Activated CD4-positive, alpha-beta T cell treated with anti-CD3 and anti-CD28 coated beads, Interleukin-2, amount 10 ng/mL, durations not matched to agents 24 days and 14 days (primary cell): ENCODE measurements around the gene CDC14B. TPM values are rescaled to one million over a fixed set of nuclear protein-coding genes. Genes with fewer than 3 reads are reported as not detected.
"Not testable (repeated sequence)": the region's sequence is repeated elsewhere in the genome, so short reads cannot be mapped to it uniquely, and the experiment has no call there.

Source experiments
- DNase-seq: peaks from one replicate; pipeline ENCODE4 v3.0.0; 2022
- H3K27ac Mint-ChIP-seq: one replicate; pipeline ENCODE4 v1.8.0; 2022; ENCODE audit warnings: mild to moderate bottlenecking, mixed read lengths
- H3K27me3 Mint-ChIP-seq: one replicate; pipeline ENCODE4 v1.8.0; 2022; ENCODE audit warnings: mixed read lengths
- H3K36me3 Mint-ChIP-seq: one replicate; pipeline ENCODE4 v1.8.0; 2022; ENCODE audit warnings: low read depth, mild to moderate bottlenecking, mixed read lengths
- H3K4me1 Mint-ChIP-seq: one replicate; pipeline ENCODE4 v1.8.0; 2021; ENCODE audit warnings: mixed read lengths
- H3K4me3 Mint-ChIP-seq: one replicate; pipeline ENCODE4 v1.8.0; 2022; ENCODE audit warnings: mild to moderate bottlenecking, moderate library complexity, mixed read lengths
- H3K9me3 Mint-ChIP-seq: one replicate; pipeline ENCODE4 v1.8.0; 2021; ENCODE audit warnings: mixed read lengths
- intact Hi-C: fragments of 100-400 bp; cut with micrococcal nuclease; formaldehyde crosslinking; loops from one replicate; pipeline ENCODE4 v1.15.1; 2023
- total RNA-seq: library from RNA; stranded (reverse); gene quantifications from 2 replicates; pipeline ENCODE4 v1.2.3, GENCODE V29; 2022

The CDC14B gene
- total RNA-seq, 1 donor from 2014 or later, result 1.1 TPM

GRCh38 chr9:96616817-96617438 lies 2.7 kb downstream of the CDC14B start:
- no peak for DNase-seq
- Mint-ChIP-seq H3K4me1 (peaks cover 4% of the 10 kb centered on the region), H3K27ac (no peak overlapping the region), H3K36me3 (no peaks in the 10 kb centered on the region), H3K27me3 (peaks cover 67% of the 10 kb centered on the region), H3K4me3 (no peak overlapping the region), H3K9me3 (no peaks in the 10 kb centered on the region)
- intact Hi-C loops, result no loop called here

- Mint-ChIP-seq H3K9me3 (no peaks in the 10 kb centered on the region), H3K4me3 (no peak overlapping the region), H3K36me3 (no peaks in the 10 kb centered on the region), H3K4me1 (peaks cover 2% of the 10 kb centered on the region), H3K27ac (no peak overlapping the region), H3K27me3 (peaks cover 68% of the 10 kb centered on the region)
- intact Hi-C loops, result no loop called here
- DNase-seq, result no peak
These were observed 4.2 kb downstream of the CDC14B start for GRCh38 chr9:96615411-96615810.

GRCh38 chr9:96614664-96615063 lies 5.0 kb downstream of the CDC14B start:
- DNase-seq, H3K4me1 Mint-ChIP-seq, H3K36me3 Mint-ChIP-seq, intact Hi-C loops, H3K9me3 Mint-ChIP-seq, H3K4me3 Mint-ChIP-seq, H3K27ac Mint-ChIP-seq: not testable (repeated sequence)
- peaks cover 66% of the 10 kb centered on the region for H3K27me3 Mint-ChIP-seq

- Mint-ChIP-seq H3K4me3 (no peak overlapping the region), H3K36me3 (no peaks in the 10 kb centered on the region), H3K27ac (no peak overlapping the region), H3K9me3 (no peaks in the 10 kb centered on the region), H3K27me3 (peaks cover 67% of the 10 kb centered on the region), H3K4me1 (no peaks in the 10 kb centered on the region)
- no peak for DNase-seq
- intact Hi-C loops, result no loop called here
These were observed 6.6 kb downstream of the CDC14B start for GRCh38 chr9:96612966-96613589.

- H3K27me3 Mint-ChIP-seq, result peaks cover 60% of the 10 kb centered on the region
- no peak overlapping the region for H3K4me3 Mint-ChIP-seq
- H3K36me3 Mint-ChIP-seq, result no peaks in the 10 kb centered on the region
- no peak overlapping the region for H3K27ac Mint-ChIP-seq
- DNase-seq, result no peak
- intact Hi-C loops, result no loop called here
- H3K4me1 Mint-ChIP-seq, result no peaks in the 10 kb centered on the region
- H3K9me3 Mint-ChIP-seq, result no peaks in the 10 kb centered on the region
These were observed 7.3 kb downstream of the CDC14B start for GRCh38 chr9:96612105-96612965.

- H3K9me3 Mint-ChIP-seq, result no peaks in the 10 kb centered on the region
- no peaks in the 10 kb centered on the region for H3K4me1 Mint-ChIP-seq
- no peak overlapping the region for H3K4me3 Mint-ChIP-seq
- intact Hi-C loops, result no loop called here
- no peaks in the 10 kb centered on the region for H3K36me3 Mint-ChIP-seq
- no peak overlapping the region for H3K27ac Mint-ChIP-seq
- DNase-seq, result no peak
- peaks cover 52% of the 10 kb centered on the region for H3K27me3 Mint-ChIP-seq
These were observed 8.3 kb downstream of the CDC14B start for GRCh38 chr9:96611302-96611701.

- no peaks in the 10 kb centered on the region for H3K9me3 Mint-ChIP-seq
- no peak overlapping the region for H3K4me3 Mint-ChIP-seq
- no peaks in the 10 kb centered on the region for H3K4me1 Mint-ChIP-seq
- no peak overlapping the region for H3K27ac Mint-ChIP-seq
- intact Hi-C loops, result no loop called here
- H3K27me3 Mint-ChIP-seq, result peaks cover 42% of the 10 kb centered on the region
- H3K36me3 Mint-ChIP-seq, result no peaks in the 10 kb centered on the region
- DNase-seq, result no peak
These were observed 9.9 kb downstream of the CDC14B start for GRCh38 chr9:96609732-96610131.

- H3K4me1 Mint-ChIP-seq, result no peaks in the 10 kb centered on the region
- H3K4me3 Mint-ChIP-seq, result no peak overlapping the region
- intact Hi-C loops, result no loop called here
These were observed 11.7 kb downstream of the CDC14B start for GRCh38 chr9:96607971-96608370.

GRCh38 chr9:96605328-96605727 lies 14.3 kb downstream of the CDC14B start:
- Mint-ChIP-seq H3K4me1 (no peaks in the 10 kb centered on the region), H3K9me3 (no peaks in the 10 kb centered on the region), H3K36me3 (no peaks in the 10 kb centered on the region), H3K27ac (no peak overlapping the region), H3K4me3 (no peak overlapping the region), H3K27me3 (peaks cover 7% of the 10 kb centered on the region)
- no peak for DNase-seq
- intact Hi-C loops, result no loop called here

More at GRCh38 chr9:96607971-96608370, 11.7 kb downstream of the CDC14B start:
- H3K27me3 Mint-ChIP-seq, result peaks cover 31% of the 10 kb centered on the region
- DNase-seq, result no peak
- H3K27ac Mint-ChIP-seq, result no peak overlapping the region
- H3K36me3 Mint-ChIP-seq, result no peaks in the 10 kb centered on the region
- H3K9me3 Mint-ChIP-seq, result no peaks in the 10 kb centered on the region

GRCh38 chr9:96604004-96604319 lies 15.7 kb downstream of the CDC14B start:
- Mint-ChIP-seq H3K9me3 (no peaks in the 10 kb centered on the region), H3K36me3 (no peaks in the 10 kb centered on the region), H3K4me1 (no peaks in the 10 kb centered on the region), H3K27me3 (peaks cover under 1% of the 10 kb centered on the region), H3K4me3 (no peak overlapping the region), H3K27ac (no peak overlapping the region)
- no peak for DNase-seq
- intact Hi-C loops, result no loop called here

GRCh38 chr9:96603305-96604003 lies 16.2 kb downstream of the CDC14B start:
- DNase-seq, result no peak
- no peak overlapping the region for H3K27ac Mint-ChIP-seq
- H3K27me3 Mint-ChIP-seq, result no peaks in the 10 kb centered on the region
- H3K36me3 Mint-ChIP-seq, result no peaks in the 10 kb centered on the region
- no peaks in the 10 kb centered on the region for H3K4me1 Mint-ChIP-seq
- intact Hi-C loops, result no loop called here
- H3K9me3 Mint-ChIP-seq, result no peaks in the 10 kb centered on the region
- no peak overlapping the region for H3K4me3 Mint-ChIP-seq

- Mint-ChIP-seq H3K4me1 (no peaks in the 10 kb centered on the region), H3K27me3 (peaks cover 3% of the 10 kb centered on the region), H3K27ac (no peak overlapping the region), H3K4me3 (no peak overlapping the region), H3K36me3 (no peaks in the 10 kb centered on the region), H3K9me3 (no peaks in the 10 kb centered on the region)
- intact Hi-C loops, result no loop called here
- no peak for DNase-seq
These were observed 20.3 kb downstream of the CDC14B start for GRCh38 chr9:96599298-96599697.

- H3K4me1 Mint-ChIP-seq, result no peaks in the 10 kb centered on the region
- no peak overlapping the region for H3K4me3 Mint-ChIP-seq
- intact Hi-C loops, result no loop called here
- peaks cover 8% of the 10 kb centered on the region for H3K27me3 Mint-ChIP-seq
- DNase-seq, result no peak
- no peak overlapping the region for H3K27ac Mint-ChIP-seq
- no peaks in the 10 kb centered on the region for H3K36me3 Mint-ChIP-seq
- H3K9me3 Mint-ChIP-seq, result no peaks in the 10 kb centered on the region
These were observed 23.0 kb downstream of the CDC14B start for GRCh38 chr9:96596601-96597111.
